TTC549 (cell line): ENCODE measurements around the gene C16orf92.
"Not testable (repeated sequence)": the region's sequence is repeated elsewhere in the genome, so short reads cannot be mapped to it uniquely, and the experiment has no call there.

Experiments
- FAIRE-seq: peaks from 2 replicates; lab custom pipeline; 2012; peaks lifted over from hg19 to GRCh38; lab: Jason Lieb, UNC

The C16orf92 gene

DNA sequence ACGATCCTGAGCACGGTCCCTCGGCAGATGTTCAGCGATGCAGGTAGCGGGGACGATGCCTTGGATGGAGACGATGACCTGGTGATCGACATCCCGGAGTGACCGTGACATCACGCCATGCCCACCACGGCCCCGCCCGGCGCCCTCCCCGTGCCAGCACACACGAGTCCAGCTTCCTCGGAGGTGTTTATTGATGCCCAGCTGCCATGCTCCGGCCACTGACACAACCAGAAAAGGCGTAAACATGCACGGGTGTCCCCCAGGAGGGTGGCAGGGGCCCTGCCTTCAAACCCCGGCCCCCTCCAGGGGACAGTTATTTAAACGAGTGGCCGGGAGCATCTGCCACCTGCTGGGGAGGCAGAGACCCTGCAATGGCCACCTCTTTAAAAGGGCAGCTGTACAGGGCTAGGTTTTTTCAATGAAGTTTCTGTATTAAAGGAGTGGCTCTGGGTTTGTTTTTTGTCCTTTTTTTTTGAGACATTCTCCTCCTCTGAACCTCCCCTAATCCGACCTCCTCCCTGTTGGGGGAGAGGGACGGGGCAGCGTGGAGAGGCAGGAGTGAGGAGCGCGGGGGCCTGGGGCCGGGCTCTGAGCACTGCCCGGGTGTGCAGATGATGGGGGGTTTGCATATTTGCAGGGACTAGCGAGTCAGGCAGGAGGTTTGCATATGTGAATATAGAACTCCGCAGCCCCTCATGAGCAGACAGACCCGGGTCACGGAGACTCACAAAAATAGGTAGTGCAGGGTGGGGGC is 17.5 kb upstream of the C16orf92 start:
- no peak for FAIRE-seq

DNA sequence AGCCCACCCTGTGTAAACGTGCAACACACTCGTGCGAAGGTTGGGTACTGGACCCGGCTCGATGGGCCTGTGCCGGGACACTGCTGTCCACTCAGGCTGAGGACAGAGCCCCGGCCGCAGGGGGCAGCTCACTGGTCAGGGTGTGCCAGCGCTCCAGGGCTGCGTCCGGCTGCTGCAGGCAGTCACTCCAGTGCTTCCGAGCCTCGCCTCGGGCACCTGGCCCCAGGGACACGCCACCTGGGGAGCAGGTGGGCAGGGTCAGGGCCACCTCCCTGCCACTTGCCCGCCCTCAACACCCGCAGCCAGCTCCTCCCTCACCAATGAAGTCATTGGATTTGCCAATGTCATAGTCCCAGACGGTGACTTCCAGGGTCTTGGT is 16.9 kb upstream of the C16orf92 start:
- FAIRE-seq = no peak

DNA sequence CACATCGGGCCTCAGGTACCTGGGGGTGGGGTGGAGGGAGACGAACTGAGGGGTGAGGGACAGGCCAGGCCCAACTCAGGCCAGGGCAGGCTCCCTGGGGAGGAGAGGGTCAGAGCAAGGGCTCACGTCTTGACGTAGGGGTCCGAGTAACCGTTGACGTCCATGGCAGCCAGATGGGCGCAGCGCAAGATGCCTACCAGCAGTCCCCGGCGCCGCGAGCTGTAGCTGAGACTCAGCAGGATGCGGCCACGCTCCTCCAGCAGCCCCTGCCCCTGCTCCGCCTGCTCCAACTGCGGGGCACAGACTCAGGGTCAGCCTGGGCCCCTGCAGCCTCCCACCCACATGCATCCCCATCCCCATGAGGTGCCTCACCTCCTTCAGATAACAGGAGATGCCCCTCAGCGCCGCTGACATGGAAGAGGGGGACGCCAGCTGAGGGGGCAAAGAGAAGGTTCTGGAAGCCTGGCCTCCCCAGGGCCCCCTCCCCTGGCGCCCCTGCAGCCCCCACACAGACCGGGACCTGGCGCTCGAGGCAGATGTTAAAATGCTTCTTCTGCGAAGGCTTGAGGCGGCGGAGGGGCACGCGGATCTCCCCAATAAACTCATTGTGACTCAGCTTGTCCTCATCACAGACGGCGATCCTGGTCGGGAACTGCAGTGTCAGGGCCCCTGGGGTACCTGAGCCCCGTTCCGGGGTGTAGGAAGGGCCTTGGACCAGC is 16.2 kb upstream of the C16orf92 start:
- FAIRE-seq = no peak

DNA sequence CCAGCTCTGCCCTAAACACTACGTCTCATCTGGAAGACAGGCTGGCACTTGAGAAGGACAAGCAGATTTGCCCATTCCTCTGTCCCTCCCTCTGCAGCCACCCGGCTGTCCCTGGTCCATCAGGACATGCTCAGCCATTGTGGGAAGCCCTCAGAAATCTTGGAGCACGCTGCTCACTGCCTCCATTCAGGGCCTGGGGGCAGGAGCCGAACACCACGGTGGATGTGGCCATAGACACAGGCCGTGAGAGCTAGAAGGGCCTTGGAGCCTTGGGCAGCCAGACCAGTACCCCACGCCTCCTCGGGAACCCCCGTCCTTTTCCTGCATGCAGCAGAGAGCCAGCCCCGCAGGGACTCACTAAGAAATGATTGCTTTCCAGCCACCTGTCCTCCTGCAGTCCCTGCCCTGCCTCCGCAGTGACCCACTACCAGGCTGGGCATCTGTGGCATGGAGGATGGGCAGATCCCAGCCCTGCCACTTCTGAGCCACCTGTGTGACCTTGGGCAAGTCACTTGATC is 15.6 kb upstream of the C16orf92 start:
- no peak for FAIRE-seq

DNA sequence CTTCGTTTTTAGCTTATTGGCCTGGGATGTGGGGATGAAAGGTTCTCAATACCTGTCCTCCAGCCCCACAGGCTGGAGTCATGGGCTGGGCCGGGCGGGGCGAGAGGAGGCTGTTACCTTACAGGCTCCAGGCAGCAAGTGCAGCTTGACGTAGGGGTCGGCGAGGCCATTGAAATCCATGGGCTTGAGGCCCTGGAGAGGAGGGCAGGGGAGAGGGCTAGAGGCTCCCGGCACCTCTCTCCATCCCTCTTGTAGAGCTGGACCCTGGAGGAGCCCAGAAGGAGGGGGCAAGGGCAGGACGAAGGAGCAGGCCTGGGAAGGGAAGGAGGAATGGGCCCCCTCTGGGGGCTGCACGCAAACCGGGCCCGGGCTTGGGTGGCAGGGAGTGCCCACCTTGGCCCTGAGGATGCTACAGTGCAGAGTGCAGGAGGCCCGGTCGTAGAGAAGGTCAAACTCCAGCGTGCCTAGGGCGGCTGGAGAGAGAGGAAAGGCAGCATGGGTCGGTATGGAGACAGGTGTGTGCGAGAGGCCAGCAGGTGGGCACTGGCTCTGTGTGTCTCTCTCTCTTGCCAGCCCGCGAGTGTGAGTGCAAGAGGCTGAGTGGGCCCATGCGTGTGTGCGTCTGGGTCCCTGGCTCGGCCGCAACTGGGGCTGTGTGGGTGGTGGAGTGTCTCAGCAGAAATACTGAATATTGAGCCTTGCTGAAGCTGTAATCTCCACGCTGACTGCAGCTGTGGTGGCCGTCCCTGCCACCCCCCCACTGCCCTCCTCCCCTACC is 13.7 kb upstream of the C16orf92 start:
- FAIRE-seq = no peak

DNA sequence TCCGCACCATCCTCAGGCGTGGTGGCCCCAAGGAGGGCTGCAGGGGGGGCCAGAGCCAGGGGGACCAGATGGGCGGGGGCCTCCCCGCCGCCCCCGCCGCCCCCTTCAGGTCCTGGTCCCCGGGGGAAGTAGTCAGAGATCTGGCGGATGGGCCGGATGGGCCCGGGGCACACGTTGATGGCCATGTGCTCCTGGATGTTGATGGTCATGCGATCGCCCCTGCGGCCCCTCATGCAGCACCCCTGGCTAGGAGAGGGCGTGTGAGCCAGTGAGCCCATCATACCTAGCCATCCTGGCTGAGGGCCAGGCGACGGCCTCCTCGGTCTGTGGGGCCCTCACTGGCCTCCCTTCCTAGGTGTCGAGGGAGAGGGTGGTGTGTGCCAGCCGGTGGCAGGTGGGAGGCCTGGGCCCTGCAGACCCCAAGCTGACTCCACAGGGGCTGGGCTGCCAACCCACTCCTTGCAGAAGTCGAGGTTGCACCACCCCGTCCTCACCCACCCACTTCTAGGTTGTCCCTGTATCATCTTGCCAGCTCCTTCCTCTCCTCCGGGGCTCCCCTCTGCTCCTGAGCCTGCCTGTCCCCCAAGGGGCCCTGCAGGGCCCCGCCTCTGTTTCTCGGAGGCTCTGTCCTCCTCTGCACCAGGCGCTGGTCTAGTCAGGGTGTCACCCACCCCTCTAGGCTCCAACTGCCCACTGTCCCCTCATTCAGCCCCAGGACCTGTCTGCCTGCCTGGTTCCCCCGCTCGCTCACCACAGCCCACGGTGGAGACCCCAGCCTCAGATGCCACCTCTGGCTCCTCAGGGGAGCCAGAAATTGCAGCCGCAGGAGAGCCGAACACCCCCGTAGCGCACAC is 12.8 kb upstream of the C16orf92 start:
- FAIRE-seq = no peak

DNA sequence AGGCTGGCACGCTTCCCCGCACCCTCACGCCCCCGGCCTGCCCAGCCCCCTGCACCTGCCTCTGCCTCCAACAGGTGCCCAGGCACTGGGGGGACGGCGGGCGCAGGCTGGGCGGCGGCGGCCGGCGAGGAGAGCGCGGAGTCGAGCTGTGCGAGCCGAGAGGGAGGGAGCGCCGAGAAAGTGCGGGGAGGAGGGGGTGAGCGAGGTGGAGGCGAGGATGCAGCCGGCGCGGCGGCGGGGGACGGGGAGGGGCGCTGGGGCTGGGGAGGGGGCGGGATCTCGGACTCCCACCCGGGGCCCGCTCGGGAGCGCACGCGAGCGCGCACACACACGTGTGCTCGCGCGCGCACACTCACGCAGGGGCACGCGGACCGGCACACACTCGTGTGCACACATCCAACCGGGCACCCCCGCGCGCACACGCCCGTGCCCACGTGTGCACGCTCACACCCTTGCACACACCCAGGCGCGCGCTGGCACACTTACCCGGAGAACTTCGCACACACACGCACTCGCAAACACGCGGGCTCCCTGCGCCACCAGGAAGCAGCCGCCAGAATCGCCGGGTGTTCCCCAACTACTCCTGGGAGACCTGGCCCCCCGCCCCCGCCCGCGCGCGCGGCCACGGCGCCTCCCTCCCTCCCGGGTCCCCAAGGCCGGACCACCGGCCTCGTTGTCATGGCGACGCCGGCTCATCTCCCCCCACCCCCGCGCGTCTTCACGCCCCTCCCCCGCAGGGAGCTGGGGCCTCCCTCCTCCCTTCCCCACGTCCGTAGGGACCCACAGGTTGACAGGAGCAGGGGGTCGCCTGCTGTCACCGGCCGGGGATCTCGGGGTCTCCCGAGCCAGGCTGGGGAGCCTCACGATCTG is 11.9 kb upstream of the C16orf92 start, which contains the start of gene DOC2A:
Gene DOC2A, minus strand, starts transcription at position 184 of the 870 bp plus-strand sequence. CDS start 805 bp downstream, outside the sequence.
- no peak for FAIRE-seq

DNA sequence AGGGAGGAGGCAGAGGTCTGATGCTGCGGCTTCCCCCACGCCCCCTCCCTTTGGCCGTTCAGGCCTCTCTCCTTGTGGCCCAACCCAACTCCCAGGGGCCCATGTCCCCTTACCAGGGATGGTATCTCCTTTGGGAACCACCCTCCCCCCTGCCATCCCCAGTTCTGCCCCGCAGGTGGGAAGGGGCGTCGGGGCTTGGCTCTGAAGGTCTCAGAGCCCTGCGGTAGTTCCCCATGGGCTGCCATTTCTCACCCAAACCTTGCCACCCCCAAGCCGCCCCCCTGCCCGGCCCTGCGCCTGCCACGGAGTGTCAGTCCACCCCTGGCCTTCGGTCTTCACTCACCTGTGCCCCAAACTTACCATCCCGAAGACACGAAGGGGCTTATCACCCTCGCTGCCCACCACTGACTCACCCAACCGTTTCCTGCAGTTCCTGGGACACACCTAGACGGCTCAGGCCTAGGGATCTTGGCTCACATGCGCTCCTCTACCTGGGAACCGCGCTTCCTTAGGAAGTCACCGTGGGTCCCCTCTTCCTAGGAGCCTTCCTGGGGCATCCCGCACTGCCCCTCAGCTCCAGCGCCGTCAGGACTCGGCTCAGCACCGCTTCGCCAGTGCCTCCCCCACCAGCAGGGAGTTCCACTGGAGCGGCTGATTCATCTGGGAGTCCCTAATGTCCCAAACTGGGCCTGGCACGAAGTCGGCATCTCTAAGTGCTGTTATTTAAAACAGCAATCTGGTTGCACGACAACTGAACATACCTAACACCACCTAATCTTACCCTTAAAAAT is 11.1 kb upstream of the C16orf92 start:
- no peak for FAIRE-seq

DNA sequence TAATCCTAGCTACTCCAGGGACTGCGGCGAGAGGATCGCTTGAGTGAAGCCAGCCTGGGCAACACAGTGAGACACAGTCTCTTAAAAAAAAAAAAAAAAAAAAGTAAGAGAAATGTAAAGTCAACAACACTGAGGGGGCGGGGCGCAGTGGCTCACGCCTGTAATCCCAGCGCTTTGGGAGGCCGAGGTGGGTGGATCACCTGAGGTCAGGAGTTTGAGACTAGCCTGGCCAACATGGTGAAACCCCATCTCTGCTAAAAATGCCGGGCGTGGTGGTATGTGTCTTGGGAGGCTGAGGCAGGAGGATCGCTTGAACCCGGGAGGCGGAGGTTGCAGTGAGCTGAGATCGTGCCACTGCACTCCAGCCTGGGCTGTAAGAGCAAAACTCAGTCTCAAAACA is 10.4 kb upstream of the C16orf92 start:
- FAIRE-seq = not testable (repeated sequence)

DNA sequence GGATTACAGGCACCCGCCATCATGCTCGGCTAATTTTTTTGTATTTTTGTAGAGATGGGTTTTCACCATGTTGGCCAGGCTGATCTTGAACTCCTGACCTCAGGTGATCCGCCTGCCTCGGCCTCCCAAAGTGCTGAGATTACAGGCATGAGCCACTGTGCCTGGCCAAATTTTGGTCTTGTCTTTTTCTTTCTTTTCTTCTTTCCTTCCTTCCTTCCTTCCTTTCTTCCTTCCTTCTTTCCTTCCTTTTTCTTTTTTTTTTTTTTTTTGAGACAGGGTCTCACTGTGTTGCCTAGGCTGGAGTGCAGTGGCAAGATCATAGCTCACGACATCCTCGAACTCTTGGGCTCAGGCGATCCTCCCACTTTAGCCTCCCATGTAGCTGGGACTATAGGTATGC is 7.5 kb upstream of the C16orf92 start:
- not testable (repeated sequence) for FAIRE-seq

DNA sequence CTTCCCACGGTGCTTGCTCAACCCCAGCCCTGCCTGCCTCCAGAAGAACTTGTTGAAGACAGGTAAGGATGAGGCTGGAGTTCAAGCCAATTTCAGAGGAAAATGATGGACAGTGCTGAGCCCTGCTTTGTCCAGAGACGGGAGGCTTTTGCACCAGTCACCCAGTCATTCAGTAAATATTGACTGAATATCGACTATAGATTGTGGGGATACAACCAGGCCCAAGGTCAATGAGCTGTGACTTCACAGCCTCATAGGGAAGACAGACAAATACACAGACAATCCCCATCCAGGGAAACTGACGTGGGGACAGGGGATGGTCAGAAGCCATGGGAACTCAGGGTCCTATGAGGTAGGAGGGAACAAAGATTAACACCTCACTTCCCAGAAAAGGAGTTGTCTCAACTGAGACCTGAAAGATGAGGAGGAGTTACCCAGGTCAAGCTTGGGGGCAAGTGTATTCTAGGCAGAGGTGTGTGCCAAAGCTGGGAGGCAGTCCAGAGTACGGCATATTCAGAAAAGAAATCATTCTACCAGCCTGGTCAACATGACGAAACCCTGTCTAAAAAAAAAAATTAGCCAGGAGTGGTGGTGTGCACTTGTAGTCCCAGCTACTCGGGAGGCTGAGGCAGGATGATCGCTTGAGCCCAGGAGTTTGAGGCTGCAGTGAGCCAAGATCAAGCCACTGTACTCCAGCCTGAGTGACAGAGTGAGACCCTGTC is 6.3 kb upstream of the C16orf92 start:
- no peak for FAIRE-seq

DNA sequence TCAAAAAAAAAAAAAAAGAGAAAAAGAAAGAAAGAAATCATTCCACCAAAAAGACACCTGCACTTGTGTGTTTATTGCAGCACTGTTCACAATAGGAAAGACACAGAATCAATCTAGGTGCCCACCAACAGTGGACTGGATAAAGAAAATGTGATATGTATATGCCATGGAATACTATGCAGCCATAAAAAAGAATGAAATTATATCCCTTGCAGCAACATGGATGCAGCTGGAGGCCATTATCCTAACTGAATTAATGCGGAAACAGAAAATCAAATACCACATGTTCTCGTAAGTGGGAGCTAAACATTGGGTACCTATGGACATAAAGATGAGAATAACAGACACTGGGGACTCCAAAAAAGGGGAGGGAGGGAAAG is 5.7 kb upstream of the C16orf92 start:
- no peak for FAIRE-seq

DNA sequence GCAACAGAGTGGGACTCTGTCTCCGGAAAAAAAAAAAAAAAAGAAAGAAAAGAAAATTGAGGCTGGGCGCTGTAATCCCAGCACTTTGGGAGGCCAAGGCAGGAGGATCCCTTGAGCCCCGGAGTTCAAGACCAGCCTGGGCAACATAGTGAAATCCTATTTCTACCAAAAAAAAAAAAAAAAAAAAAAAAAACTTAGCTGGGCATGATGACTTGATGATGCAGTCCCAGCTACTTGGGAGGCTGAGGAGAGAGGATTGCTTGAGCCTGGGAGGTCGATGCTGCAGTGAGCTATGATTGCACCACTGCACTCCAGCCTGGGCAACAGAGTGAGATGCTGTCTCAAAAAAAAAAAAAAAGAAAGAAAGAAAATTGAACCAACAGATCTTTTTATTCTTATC is 5.1 kb upstream of the C16orf92 start:
- FAIRE-seq = not testable (repeated sequence)

DNA sequence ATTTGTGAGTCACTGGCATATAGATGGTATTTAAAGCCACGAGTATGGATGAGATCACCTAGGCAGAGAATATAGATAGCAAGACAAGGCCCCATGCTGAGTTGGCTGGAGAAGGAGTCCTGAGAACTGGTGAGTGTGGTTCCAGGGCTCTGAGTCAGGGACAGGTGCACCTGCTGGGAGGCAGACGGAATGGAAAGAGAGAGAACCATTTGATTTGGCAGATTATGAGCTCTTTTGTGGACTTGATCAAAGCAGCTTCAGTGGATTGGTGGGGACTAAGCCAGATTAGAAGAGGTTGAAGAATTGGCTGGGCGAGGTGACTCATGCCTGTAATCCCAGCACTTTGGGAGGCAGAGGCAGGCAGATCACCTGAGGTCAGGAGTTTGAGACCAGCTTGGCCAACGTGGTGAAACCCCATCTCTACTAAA is 4.3 kb upstream of the C16orf92 start:
- no peak for FAIRE-seq

DNA sequence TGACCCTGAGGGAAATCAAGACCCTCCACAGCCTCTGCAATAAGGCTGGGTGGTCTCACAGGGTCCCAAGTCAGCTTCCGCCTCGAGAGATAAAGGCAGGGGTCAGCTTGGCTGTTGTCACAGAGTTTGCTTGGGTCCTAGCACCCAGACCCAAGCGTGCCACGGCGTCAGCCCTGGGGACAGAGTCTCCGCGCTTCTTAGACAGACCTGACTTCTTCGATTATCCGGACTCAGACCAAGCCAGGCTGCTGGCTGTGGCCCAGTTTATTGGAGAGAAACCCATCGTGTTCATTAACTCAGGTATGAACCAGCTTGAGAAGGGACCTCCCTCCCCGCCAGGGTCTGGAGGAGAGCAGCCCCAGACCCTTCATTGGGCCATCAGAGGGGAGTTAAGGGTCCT is 588 bp downstream of the C16orf92 start:
- FAIRE-seq = no peak

DNA sequence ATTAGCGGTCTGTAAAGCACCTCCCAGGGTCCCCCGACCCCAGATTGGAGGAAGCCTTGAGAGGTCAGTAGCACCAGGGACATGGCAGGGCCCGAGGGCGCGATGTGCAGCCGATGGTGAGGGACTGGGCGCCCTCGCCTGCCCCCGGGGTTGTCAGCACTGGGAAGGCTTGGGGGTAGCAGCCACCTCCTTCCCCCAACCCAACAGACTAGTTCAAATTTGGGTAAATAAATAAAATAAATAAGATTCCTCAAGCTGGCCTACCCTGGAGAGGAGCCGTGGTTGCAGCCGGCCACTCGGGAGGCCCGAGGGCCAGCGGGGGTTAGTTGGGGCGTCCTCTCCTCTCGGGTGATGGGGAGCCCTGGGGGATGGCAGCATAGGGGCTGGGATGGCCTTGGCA is 1.5 kb downstream of the C16orf92 start:
- no peak for FAIRE-seq

DNA sequence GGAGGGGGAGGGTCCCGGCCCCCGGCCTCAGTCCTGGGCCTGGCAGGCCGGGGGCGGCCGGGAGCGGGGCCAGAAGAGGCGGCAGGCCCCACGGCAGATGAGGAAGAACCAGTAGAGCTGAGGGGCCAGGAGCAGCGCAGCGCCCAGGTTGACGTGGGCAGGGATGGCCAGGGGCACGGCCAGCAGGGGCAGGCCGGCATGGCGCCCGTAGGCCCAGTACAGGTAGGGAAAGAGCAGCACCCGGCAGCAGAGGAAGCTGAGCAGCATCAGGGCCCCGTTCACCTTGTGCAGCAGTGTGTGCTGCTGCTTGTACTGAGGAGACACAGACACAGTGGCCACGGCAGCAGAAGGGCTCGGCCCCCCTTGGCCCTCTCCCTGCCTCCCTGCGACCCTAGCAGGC is 2.2 kb downstream of the C16orf92 start:
- no peak for FAIRE-seq

DNA sequence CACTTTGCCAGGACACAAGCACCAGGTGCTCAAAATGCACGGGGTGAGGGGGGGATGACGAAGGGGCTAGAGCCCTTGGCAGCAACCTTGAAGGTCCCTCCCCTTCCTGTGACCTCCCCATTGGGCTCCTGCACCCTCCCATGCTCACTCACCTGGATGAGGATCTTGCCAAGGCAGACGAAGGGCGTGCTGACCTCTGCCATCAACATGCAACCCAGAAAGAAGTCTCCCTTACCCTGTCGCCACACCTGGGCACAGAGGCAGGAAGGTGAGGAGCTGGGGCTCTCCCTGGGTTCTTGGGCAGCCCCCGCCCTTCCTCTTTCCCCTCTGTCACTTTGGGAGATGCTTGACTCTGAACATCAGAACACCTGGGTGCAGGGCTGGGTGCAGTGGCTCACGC is 2.6 kb downstream of the C16orf92 start:
- FAIRE-seq = no peak

DNA sequence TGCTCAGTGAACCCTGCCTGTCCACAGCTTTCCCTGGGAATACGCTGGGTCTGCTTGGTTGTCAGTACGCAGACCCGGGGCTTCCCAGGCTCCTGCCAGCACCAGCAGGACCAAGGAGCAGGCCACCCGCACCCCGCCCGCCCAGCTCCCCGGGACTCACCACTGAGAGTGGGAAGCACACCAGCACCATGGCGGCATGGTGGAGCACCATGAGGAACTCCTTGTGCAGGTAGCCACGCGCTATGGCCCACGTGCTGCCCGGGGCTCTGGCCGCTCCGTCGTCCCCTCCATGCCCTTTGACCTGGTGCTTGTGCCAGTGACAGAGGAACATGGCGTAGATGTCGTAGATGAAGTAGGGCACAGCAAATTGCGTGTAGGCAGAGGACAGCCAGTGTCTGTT is 3.5 kb downstream of the C16orf92 start:
- FAIRE-seq = no peak
